ENCODE results near the gene MTIF3. TPM values are rescaled to one million over a fixed set of nuclear protein-coding genes. Genes with fewer than 3 reads are reported as not detected.
A peak's percentile ranks its signal among the peaks of the same experiment; 100 is the strongest.
"Not testable (repeated sequence)": the region's sequence is repeated elsewhere in the genome, so short reads cannot be mapped to it uniquely, and the experiment has no call there.

The MTIF3 gene
- total RNA-seq, 1 donor from 2014 or later = 34.9 TPM

- Mint-ChIP-seq H3K36me3 (ENCODE audit: low read depth) (peaks cover 3% of the 10 kb centered on the region), H3K4me3 (ENCODE audit: unreplicated experiment) (no peak overlapping the region), H3K27ac (ENCODE audit: unreplicated experiment) (no peak overlapping the region), H3K9me3 (ENCODE audit: low read depth) (peaks cover 3% of the 10 kb centered on the region), H3K27me3 (ENCODE audit: low read depth) (peaks cover 14% of the 10 kb centered on the region), H3K4me1 (ENCODE audit: low read depth) (peaks cover 15% of the 10 kb centered on the region)
- DNase-seq (ENCODE audit: low spot score) = no peak
- TF ChIP-seq CTCF (IDR thresholded peaks at IDR 0.05) = no peak
Observed at GRCh38 chr13:27405546-27406134, 44.7 kb downstream of the MTIF3 start.

GRCh38 chr13:27404680-27405079 is 45.7 kb downstream of the MTIF3 start:
- H3K36me3 Mint-ChIP-seq (ENCODE audit: low read depth) = no peaks in the 10 kb centered on the region
- peaks cover 11% of the 10 kb centered on the region for H3K27me3 Mint-ChIP-seq (ENCODE audit: low read depth)
- no peak for TF ChIP-seq CTCF (IDR thresholded peaks at IDR 0.05)
- H3K4me3 Mint-ChIP-seq (ENCODE audit: unreplicated experiment) = no peak overlapping the region
- no peak for DNase-seq (ENCODE audit: low spot score)
- peaks cover 15% of the 10 kb centered on the region for H3K4me1 Mint-ChIP-seq (ENCODE audit: low read depth)
- no peak overlapping the region for H3K27ac Mint-ChIP-seq (ENCODE audit: unreplicated experiment)
- peaks cover 3% of the 10 kb centered on the region for H3K9me3 Mint-ChIP-seq (ENCODE audit: low read depth)

- peaks cover 15% of the 10 kb centered on the region for H3K4me1 Mint-ChIP-seq (ENCODE audit: low read depth)
- H3K9me3 Mint-ChIP-seq (ENCODE audit: low read depth) = no peaks in the 10 kb centered on the region
- TF ChIP-seq CTCF (IDR thresholded peaks at IDR 0.05) = no peak
- DNase-seq (ENCODE audit: low spot score) = no peak
- H3K27me3 Mint-ChIP-seq (ENCODE audit: low read depth) = peaks cover 11% of the 10 kb centered on the region
- no peak overlapping the region for H3K4me3 Mint-ChIP-seq (ENCODE audit: unreplicated experiment)
- no peaks in the 10 kb centered on the region for H3K36me3 Mint-ChIP-seq (ENCODE audit: low read depth)
- peak overlapping the region; percentile 15 for H3K27ac Mint-ChIP-seq (ENCODE audit: unreplicated experiment)
Observed at GRCh38 chr13:27403727-27404385, 46.5 kb downstream of the MTIF3 start.

- Mint-ChIP-seq H3K9me3 (ENCODE audit: low read depth) (no peaks in the 10 kb centered on the region), H3K4me1 (ENCODE audit: low read depth) (peaks cover 15% of the 10 kb centered on the region), H3K27me3 (ENCODE audit: low read depth) (peaks cover 10% of the 10 kb centered on the region), H3K27ac (ENCODE audit: unreplicated experiment) (peak overlapping the region; percentile 15), H3K4me3 (ENCODE audit: unreplicated experiment) (no peak overlapping the region), H3K36me3 (ENCODE audit: low read depth) (no peaks in the 10 kb centered on the region)
- no peak for DNase-seq (ENCODE audit: low spot score)
- no peak for TF ChIP-seq CTCF (IDR thresholded peaks at IDR 0.05)
Observed at GRCh38 chr13:27403203-27403678, 47.1 kb downstream of the MTIF3 start.

GRCh38 chr13:27401210-27401609 is 49.2 kb downstream of the MTIF3 start:
- Mint-ChIP-seq H3K9me3 (ENCODE audit: low read depth) (no peaks in the 10 kb centered on the region), H3K4me3 (ENCODE audit: unreplicated experiment) (no peak overlapping the region), H3K27ac (ENCODE audit: unreplicated experiment) (no peak overlapping the region), H3K4me1 (ENCODE audit: low read depth) (peaks cover 15% of the 10 kb centered on the region), H3K27me3 (ENCODE audit: low read depth) (peaks cover 4% of the 10 kb centered on the region), H3K36me3 (ENCODE audit: low read depth) (no peaks in the 10 kb centered on the region)
- TF ChIP-seq CTCF (IDR thresholded peaks at IDR 0.05) = no peak
- DNase-seq (ENCODE audit: low spot score) = no peak

GRCh38 chr13:27400405-27400804 is 50.0 kb downstream of the MTIF3 start:
- DNase-seq (ENCODE audit: low spot score); H3K27me3 Mint-ChIP-seq (ENCODE audit: low read depth); H3K9me3 Mint-ChIP-seq (ENCODE audit: low read depth); H3K4me3 Mint-ChIP-seq (ENCODE audit: unreplicated experiment); H3K36me3 Mint-ChIP-seq (ENCODE audit: low read depth); H3K27ac Mint-ChIP-seq (ENCODE audit: unreplicated experiment): not testable (repeated sequence)
- peaks cover 15% of the 10 kb centered on the region for H3K4me1 Mint-ChIP-seq (ENCODE audit: low read depth)

All from chondrocyte (in vitro differentiated cells).